WI38 (cell line): ENCODE measurements around the gene SHISA9.

Source experiments
- H3K4me3 ChIP-seq: 2 replicates; pipeline ENCODE4 v1.5.1; 2011; ENCODE audit warnings: low read depth, mild to moderate bottlenecking, control low read depth, low read length
- TF ChIP-seq, protein P1 (sequence below): IDR thresholded peaks from 2 replicates; pipeline ENCODE4 v1.5.1; 2012; ENCODE audit warnings: low read depth, mild to moderate bottlenecking, control low read depth, low read length

The SHISA9 gene

DNA sequence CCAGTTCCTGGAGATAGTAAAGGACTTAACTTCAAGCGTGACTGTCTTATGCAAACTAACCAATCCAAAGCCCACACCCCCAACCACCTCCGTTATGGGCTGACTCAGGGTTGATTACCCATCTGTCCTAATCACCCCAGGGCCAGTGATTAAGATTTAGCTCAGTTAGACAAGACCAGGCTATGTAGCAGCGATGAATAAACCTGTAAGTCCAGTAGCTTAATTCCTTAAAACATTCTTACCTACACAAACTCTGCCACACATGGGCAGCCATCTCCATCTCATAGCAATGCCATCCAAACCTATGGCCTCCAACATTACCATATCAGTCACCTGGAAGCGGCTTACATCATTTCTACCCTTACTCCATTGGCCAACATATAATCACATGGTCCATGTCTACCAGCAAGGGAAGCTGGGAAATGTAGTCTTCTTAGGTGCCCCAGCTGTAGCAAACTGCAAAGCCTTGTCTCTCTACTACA lies 266.7 kb downstream of the SHISA9 start:
- H3K4me3 ChIP-seq = no peak overlapping the region
- TF ChIP-seq, protein P1, sequence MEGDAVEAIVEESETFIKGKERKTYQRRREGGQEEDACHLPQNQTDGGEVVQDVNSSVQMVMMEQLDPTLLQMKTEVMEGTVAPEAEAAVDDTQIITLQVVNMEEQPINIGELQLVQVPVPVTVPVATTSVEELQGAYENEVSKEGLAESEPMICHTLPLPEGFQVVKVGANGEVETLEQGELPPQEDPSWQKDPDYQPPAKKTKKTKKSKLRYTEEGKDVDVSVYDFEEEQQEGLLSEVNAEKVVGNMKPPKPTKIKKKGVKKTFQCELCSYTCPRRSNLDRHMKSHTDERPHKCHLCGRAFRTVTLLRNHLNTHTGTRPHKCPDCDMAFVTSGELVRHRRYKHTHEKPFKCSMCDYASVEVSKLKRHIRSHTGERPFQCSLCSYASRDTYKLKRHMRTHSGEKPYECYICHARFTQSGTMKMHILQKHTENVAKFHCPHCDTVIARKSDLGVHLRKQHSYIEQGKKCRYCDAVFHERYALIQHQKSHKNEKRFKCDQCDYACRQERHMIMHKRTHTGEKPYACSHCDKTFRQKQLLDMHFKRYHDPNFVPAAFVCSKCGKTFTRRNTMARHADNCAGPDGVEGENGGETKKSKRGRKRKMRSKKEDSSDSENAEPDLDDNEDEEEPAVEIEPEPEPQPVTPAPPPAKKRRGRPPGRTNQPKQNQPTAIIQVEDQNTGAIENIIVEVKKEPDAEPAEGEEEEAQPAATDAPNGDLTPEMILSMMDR = no peak

DNA sequence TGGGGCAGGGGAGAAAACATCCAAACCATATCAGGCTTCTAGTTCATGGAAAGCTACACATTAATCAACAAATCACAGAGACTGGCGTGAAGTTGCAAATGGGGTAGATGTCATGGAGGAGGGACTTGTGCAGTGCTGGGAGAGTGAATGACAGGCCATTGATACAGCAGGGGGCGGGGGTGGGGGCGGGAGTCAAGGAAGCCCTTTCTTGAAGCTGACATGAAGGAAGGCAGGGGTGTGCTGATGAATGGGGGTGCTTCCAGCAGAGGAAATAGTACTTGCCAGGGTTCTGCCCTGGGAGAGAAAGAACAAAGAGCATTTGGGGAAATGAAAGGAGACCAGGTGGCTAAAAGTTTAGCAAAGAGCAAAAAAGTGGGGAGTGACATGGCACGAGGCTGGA lies 269.9 kb downstream of the SHISA9 start:
- H3K4me3 ChIP-seq = no peak overlapping the region
- TF ChIP-seq, protein P1 = no peak

DNA sequence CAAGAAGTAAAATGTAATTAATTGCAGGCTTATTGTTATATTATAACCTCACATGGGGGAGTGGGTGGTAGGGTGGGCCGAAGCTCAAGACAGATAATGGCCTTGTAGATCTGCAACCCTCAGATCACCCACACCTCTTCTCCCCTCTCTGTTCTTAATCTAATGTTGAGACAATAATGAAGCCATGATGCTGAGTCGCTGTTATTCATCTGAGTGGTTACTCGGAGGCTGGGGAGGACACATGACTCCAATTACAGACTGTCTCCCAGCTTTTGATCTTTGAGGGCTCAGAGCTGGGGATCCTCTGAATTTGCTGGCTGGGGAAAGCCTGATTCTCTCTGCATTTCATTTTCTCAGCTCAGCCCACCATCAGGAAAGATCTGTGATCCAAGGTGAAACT lies 275.3 kb downstream of the SHISA9 start:
- H3K4me3 ChIP-seq = no peak overlapping the region
- TF ChIP-seq, protein P1 = no peak

DNA sequence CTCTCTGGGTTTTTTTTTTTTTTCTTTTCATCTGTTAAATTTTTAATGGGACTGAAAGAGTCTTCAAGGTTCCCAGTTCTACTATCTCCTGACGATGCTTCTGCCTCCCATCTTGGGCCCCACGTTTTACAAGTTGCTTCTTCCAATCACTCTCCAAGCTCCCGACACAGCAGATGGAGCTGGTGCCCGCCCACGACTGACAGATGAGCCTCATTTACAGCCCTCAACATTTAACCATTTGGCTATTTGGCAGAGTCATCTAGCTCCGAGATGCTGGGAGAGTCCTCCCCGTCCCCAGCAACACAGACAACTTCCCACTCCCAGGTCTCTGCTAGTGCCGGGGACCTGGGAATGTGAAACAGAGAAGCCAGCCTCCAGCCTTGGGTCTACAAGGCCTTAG lies 276.9 kb downstream of the SHISA9 start:
- TF ChIP-seq, protein P1 = no peak
- H3K4me3 ChIP-seq = no peak overlapping the region

DNA sequence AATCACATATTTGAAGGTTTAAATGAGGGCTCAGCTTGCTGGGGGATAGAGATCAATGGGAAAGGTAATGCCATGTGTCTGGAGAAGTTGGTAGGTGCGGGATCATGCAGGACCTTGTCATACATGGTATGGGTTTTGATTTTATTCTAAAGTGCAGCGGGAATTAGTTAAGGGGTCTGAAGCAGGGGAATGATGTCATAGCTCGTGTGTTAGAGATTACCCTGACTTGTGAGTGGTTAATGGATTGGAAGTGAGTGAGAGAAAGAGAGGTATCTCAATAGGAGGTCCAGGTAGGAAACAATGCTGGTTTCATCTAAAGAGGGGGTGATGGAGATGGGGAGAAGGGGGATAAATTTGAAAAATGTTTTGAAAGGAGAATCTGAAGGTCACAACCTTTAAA lies 280.0 kb downstream of the SHISA9 start:
- TF ChIP-seq, protein P1 = no peak
- no peak overlapping the region for H3K4me3 ChIP-seq

DNA sequence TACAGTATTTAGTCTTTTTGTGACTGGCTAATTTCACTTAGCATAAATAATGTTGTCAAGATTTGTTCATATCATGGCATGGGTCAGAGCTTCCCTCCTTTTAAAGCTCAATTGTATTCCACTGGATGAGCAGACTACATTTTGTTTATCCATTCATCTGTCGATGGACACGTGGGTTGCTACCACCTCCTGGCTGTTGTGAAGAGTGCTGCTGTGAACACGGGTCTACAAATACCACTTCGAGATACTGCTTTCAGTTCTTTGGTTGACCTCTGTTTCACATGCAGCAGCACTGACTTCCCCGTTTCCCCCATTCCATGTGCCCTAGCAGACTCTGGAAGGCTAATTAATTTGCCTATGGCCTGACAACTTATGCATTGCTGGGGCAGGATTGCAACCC lies 285.4 kb downstream of the SHISA9 start:
- H3K4me3 ChIP-seq = no peak overlapping the region
- TF ChIP-seq, protein P1 = no peak

DNA sequence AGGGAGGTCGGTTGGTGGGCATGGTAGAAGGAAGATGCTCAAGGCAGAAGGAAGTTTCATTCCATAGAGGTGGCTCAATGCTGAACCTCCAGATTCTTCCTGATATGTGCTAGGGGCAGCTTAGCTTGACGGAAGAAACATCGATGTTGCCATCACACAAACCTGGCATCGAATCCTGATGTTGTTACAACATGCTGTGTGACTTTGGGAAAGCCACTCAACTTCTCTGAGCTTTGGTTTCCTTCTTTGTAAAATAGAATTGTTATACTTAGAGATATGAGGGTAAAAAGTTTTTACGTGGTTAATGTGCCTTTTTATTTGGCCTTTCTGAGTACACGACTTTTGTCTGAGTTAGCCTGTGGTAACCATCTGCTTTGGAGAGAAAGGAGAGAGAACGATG lies 287.9 kb downstream of the SHISA9 start:
- TF ChIP-seq, protein P1 = no peak
- no peak overlapping the region for H3K4me3 ChIP-seq
